ENCODE measurements around the gene PSME1. TPM values are rescaled to one million over a fixed set of nuclear protein-coding genes. Genes with fewer than 3 reads are reported as not detected.

The PSME1 gene
- total and polyA plus RNA-seq, 2 experiments from 2014 or later, result 61.1 to 215 TPM

DNA sequence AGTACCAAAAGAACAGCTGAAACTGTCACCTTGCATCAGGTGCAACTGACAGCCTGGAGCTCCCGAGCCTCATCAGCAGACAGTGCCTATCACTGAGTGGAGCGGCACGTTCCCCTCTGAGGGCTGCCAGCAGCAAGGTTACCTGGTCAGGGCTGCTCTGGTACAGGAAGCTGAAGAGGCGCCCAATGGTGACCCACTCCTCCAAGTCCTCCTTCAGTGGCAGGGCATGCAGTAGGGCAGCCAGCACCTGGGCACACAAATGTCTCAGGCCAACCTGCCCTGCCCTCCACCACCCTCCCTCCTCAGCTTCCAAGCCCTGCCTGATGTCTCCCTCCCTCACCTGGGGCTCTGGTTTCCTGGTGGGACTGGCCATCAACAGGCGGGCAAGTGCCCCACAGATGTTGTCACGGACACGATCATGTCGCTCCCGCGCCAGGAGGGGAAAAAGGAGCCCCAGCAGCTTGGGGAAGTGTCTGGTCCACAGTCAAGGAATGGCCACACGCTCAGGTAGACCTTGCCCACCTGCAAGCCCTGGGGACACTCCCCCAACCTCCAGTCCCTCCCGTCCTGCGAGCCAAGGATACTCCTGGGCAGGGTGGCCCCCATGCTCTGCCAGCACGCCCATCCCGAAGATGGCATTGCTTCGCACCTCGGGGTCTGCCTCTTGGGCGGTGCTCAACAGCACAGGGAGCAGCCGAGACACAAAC is 45.5 kb downstream of the PSME1 start (continued):
- TF ChIP-seq, protein P1, sequence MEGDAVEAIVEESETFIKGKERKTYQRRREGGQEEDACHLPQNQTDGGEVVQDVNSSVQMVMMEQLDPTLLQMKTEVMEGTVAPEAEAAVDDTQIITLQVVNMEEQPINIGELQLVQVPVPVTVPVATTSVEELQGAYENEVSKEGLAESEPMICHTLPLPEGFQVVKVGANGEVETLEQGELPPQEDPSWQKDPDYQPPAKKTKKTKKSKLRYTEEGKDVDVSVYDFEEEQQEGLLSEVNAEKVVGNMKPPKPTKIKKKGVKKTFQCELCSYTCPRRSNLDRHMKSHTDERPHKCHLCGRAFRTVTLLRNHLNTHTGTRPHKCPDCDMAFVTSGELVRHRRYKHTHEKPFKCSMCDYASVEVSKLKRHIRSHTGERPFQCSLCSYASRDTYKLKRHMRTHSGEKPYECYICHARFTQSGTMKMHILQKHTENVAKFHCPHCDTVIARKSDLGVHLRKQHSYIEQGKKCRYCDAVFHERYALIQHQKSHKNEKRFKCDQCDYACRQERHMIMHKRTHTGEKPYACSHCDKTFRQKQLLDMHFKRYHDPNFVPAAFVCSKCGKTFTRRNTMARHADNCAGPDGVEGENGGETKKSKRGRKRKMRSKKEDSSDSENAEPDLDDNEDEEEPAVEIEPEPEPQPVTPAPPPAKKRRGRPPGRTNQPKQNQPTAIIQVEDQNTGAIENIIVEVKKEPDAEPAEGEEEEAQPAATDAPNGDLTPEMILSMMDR (conservative IDR thresholded peaks at IDR 0.05; ENCODE audit: low read depth in 2 of 2), result no peak
- TF ChIP-seq POLR2AphosphoS5 (IDR thresholded peaks at IDR 0.05; ENCODE audit: low read depth) (no peak), JUNB (IDR thresholded peaks at IDR 0.05; ENCODE audit: unreplicated experiment) (no peak), STAT1 (IDR thresholded peaks at IDR 0.05; ENCODE audit: unreplicated experiment) (no peak), ZNF331 (CRISPR knock-in tag; IDR thresholded peaks at IDR 0.05; ENCODE audit: low read depth) (no peak), EZH2phosphoT487 (IDR thresholded peaks at IDR 0.05; ENCODE audit: unreplicated experiment) (no peak), ZNF114 (CRISPR knock-in tag; IDR thresholded peaks at IDR 0.05) (no peak)

DNA sequence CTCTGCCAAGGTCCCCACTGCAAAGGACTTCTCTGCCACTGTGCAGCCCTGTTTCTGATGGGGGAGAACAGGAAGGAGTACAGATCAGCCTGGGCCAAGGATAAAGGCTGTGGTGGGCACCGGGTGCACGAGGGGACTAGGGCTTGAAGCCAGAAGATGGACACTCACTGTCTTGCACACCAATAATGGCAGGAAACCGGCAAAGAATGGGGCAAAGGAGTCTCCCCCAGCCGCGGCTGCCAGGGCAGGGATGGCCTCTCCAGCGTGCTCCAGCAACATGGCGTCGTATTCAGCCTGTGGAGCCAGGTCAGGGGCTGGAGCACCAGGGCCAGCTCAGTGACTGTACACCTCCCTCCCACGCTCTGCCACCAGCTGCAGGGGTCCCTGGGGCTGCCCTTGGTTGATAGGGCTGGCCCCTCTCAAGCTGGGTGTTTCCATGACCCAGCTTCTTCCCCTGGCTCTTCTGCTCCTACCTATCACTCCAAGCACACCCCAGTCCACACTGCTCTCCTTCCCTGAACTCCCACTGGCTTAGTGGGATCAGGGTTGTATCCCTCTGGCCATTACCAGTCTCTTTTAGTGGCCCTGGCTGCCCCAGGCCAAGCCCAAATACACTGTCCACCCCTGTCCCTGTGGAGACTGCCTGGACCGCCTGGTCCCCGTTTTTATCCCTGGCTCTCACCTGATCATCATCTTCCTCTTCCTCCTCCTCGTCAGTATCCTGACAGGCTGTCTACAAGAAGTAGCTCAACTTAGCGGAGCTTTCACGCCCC is 46.3 kb downstream of the PSME1 start:
- Mint-ChIP-seq H3K27ac (peak overlapping the region; percentile 56; the same call in 1 of the 2 replicates), H3K27me3 (ENCODE audit: insufficient read depth, low read depth, poor library complexity) (peaks cover 34% of the 10 kb centered on the region), H3K36me3 (ENCODE audit: low read depth) (peaks cover 81% of the 10 kb centered on the region), H3K4me1 (peaks cover 4% of the 10 kb centered on the region), H3K4me3 (peak overlapping the region; percentile 24; the same call in 1 of the 3 replicates), H3K9me3 (peaks cover 3% of the 10 kb centered on the region; the same call in 2 of the 3 replicates)
- Histone ChIP-seq H3F3A (replicated peaks; ENCODE audit: low read depth) (no peaks in the 10 kb centered on the region), H3K27ac (ENCODE audit: low read depth) (no peak overlapping the region), H3K79me2 (replicated peaks; ENCODE audit: insufficient read depth) (peaks cover 6% of the 10 kb centered on the region; the same call in 1 of the 2 replicates), H3K4me2 (no peak overlapping the region), H3K9me2 (ENCODE audit: insufficient read depth) (no peaks in the 10 kb centered on the region), H4K20me1 (replicated peaks; ENCODE audit: insufficient read depth) (no peaks in the 10 kb centered on the region; the same call in 1 of the 2 replicates), H3K4me3 (no peak overlapping the region), H3K36me3 (ENCODE audit: insufficient read depth) (no peaks in the 10 kb centered on the region; the same call in 1 of the 2 replicates), H2AFZ (no peak overlapping the region), H3K4me1 (ENCODE audit: insufficient read depth) (no peaks in the 10 kb centered on the region), H3K27me3 (ENCODE audit: insufficient read depth) (no peaks in the 10 kb centered on the region)
- DNase-seq (ENCODE audit: low spot score) (no peak), ATAC-seq (no peak)
- TF ChIP-seq CREB1 (CRISPR knock-in tag; IDR thresholded peaks at IDR 0.05; ENCODE audit: low read depth), result no peak
- no peak for TF ChIP-seq EZH2phosphoT487 (IDR thresholded peaks at IDR 0.05; ENCODE audit: unreplicated experiment)
- TF ChIP-seq STAT1 (IDR thresholded peaks at IDR 0.05; ENCODE audit: unreplicated experiment), result no peak
- TF ChIP-seq, protein P2, sequence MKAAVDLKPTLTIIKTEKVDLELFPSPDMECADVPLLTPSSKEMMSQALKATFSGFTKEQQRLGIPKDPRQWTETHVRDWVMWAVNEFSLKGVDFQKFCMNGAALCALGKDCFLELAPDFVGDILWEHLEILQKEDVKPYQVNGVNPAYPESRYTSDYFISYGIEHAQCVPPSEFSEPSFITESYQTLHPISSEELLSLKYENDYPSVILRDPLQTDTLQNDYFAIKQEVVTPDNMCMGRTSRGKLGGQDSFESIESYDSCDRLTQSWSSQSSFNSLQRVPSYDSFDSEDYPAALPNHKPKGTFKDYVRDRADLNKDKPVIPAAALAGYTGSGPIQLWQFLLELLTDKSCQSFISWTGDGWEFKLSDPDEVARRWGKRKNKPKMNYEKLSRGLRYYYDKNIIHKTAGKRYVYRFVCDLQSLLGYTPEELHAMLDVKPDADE (IDR thresholded peaks at IDR 0.05), result no peak
- TF ChIP-seq JUNB (IDR thresholded peaks at IDR 0.05; ENCODE audit: unreplicated experiment), result no peak
- TF ChIP-seq ZNF331 (CRISPR knock-in tag; IDR thresholded peaks at IDR 0.05; ENCODE audit: low read depth), result no peak
- TF ChIP-seq, protein P3, sequence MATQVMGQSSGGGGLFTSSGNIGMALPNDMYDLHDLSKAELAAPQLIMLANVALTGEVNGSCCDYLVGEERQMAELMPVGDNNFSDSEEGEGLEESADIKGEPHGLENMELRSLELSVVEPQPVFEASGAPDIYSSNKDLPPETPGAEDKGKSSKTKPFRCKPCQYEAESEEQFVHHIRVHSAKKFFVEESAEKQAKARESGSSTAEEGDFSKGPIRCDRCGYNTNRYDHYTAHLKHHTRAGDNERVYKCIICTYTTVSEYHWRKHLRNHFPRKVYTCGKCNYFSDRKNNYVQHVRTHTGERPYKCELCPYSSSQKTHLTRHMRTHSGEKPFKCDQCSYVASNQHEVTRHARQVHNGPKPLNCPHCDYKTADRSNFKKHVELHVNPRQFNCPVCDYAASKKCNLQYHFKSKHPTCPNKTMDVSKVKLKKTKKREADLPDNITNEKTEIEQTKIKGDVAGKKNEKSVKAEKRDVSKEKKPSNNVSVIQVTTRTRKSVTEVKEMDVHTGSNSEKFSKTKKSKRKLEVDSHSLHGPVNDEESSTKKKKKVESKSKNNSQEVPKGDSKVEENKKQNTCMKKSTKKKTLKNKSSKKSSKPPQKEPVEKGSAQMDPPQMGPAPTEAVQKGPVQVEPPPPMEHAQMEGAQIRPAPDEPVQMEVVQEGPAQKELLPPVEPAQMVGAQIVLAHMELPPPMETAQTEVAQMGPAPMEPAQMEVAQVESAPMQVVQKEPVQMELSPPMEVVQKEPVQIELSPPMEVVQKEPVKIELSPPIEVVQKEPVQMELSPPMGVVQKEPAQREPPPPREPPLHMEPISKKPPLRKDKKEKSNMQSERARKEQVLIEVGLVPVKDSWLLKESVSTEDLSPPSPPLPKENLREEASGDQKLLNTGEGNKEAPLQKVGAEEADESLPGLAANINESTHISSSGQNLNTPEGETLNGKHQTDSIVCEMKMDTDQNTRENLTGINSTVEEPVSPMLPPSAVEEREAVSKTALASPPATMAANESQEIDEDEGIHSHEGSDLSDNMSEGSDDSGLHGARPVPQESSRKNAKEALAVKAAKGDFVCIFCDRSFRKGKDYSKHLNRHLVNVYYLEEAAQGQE (IDR thresholded peaks at IDR 0.05; ENCODE audit: unreplicated experiment), result no peak
